HEK293 (cell line): ENCODE measurements around the gene IL18RAP.

Experiments used
- CTCF ChIA-PET: fragments of 350-600 bp; formaldehyde crosslinking; extraction: SDS; loops from one replicate; lab custom pipeline; 2021; ENCODE audit warnings: antibody characterized with exemption; lab: Yijun Ruan, JAX
- POLR2A ChIA-PET: fragments of 300-600 bp; formaldehyde crosslinking; extraction: SDS; loops from one replicate; lab custom pipeline; 2020; ENCODE audit warnings: antibody characterized with exemption, inconsistent platforms; lab: Yijun Ruan, JAX
- H3K27ac ChIP-seq: fragments of 200-500 bp; sonication (Bioruptor generic); 2 replicates; pipeline ENCODE4 v1.5.1; 2014; ENCODE audit warnings: low read depth, low read length, control low read depth, inconsistent platforms; ENCODE audit errors: extremely low read depth
- H3K36me3 ChIP-seq, 2 experiments: fragments of 200-500 bp in 1 of 2; sonication (Bioruptor generic) in 1 of 2; 1 replicate in 1 of 2; 2 replicates in 1 of 2; pipeline ENCODE4 v1.5.1; 2014 to 2017; ENCODE audit warnings: inconsistent platforms in 2 of 2, low read length in 2 of 2; ENCODE audit not compliant: control insufficient read depth in 2 of 2, insufficient read depth in 1 of 2
- H3K4me1 ChIP-seq: fragments of 200-500 bp; sonication (Bioruptor generic); 2 replicates; pipeline ENCODE4 v1.5.1; 2014; ENCODE audit warnings: mild to moderate bottlenecking, low read length, inconsistent platforms; ENCODE audit not compliant: control insufficient read depth, insufficient read depth
- H3K4me3 ChIP-seq: 2 replicates; pipeline ENCODE4 v1.5.1; 2011; ENCODE audit warnings: low read depth, mild to moderate bottlenecking, control low read depth, low read length, moderate library complexity
- H3K9me3 ChIP-seq: fragments of 200-500 bp; sonication (Bioruptor generic); 2 replicates; pipeline ENCODE4 v1.5.1; 2014; ENCODE audit warnings: low read depth, low read length, inconsistent platforms; ENCODE audit not compliant: control insufficient read depth, insufficient read depth
- EGR2 ChIP-seq: fragments of 450-650 bp; formaldehyde crosslinking; IDR thresholded peaks from 2 replicates; pipeline ENCODE4 v1.5.1; 2016; ENCODE audit warnings: low read depth, missing biosample characterization, missing genetic modification characterization
- HOXA7 ChIP-seq: sonication (generic); formaldehyde crosslinking; IDR thresholded peaks from 2 replicates; pipeline ENCODE4 v1.8.1; 2022; ENCODE audit warnings: missing genetic modification reagents, borderline replicate concordance
- SALL2 ChIP-seq: fragments of 450-650 bp; formaldehyde crosslinking; IDR thresholded peaks from 2 replicates; pipeline ENCODE4 v1.5.0; 2017; ENCODE audit warnings: missing biosample characterization, mild to moderate bottlenecking, missing genetic modification characterization, borderline replicate concordance
- SCRT1 ChIP-seq: fragments of 450-650 bp; formaldehyde crosslinking; IDR thresholded peaks from 2 replicates; pipeline ENCODE4 v1.5.1; 2016; ENCODE audit warnings: missing biosample characterization, missing genetic modification characterization, borderline replicate concordance
- TCF7L2 ChIP-seq: IDR thresholded peaks from 2 replicates; pipeline ENCODE4 v1.6.1; 2011; ENCODE audit warnings: low read depth, mild to moderate bottlenecking, inconsistent platforms, low read length, moderate library complexity, borderline replicate concordance
- YY1 ChIP-seq: fragments of 450-650 bp; formaldehyde crosslinking; IDR thresholded peaks from 2 replicates; pipeline ENCODE4 v1.5.1; 2018; ENCODE audit warnings: missing biosample characterization, missing genetic modification characterization
- ZFHX2 ChIP-seq: fragments of 450-650 bp; formaldehyde crosslinking; conservative IDR thresholded peaks from 2 replicates; pipeline ENCODE4 v1.5.1; 2016; ENCODE audit warnings: missing biosample characterization, missing genetic modification characterization
- ZFP3 ChIP-seq: fragments of 450-650 bp; formaldehyde crosslinking; IDR thresholded peaks from 2 replicates; pipeline ENCODE4 v1.5.1; 2016; ENCODE audit warnings: low read depth, missing biosample characterization, missing genetic modification characterization
- ZNF10 ChIP-seq: fragments of 450-650 bp; formaldehyde crosslinking; IDR thresholded peaks from 2 replicates; pipeline ENCODE4 v1.5.1; 2017; ENCODE audit warnings: missing biosample characterization, missing genetic modification characterization
- ZNF114 ChIP-seq: fragments of 450-650 bp; formaldehyde crosslinking; IDR thresholded peaks from 2 replicates; pipeline ENCODE4 v1.5.0; 2017; ENCODE audit warnings: missing biosample characterization, missing genetic modification characterization
- ZNF2 ChIP-seq: fragments of 450-650 bp; formaldehyde crosslinking; IDR thresholded peaks from 2 replicates; pipeline ENCODE4 v1.5.1; 2016; ENCODE audit warnings: missing biosample characterization, missing genetic modification characterization
- ZNF266 ChIP-seq: fragments of 450-650 bp; formaldehyde crosslinking; IDR thresholded peaks from 2 replicates; pipeline ENCODE4 v1.5.1; 2016; ENCODE audit warnings: missing biosample characterization, missing genetic modification characterization, low read depth
- ZNF341 ChIP-seq: fragments of 450-650 bp; formaldehyde crosslinking; IDR thresholded peaks from 2 replicates; pipeline ENCODE4; 2016; ENCODE audit warnings: low read depth, missing biosample characterization, missing genetic modification characterization
- ZNF394 ChIP-seq: fragments of 450-650 bp; formaldehyde crosslinking; IDR thresholded peaks from 2 replicates; pipeline ENCODE4 v1.5.1; 2016; ENCODE audit warnings: missing biosample characterization, missing genetic modification characterization, mild to moderate bottlenecking, moderate library complexity, borderline replicate concordance
- ZNF514 ChIP-seq: fragments of 450-650 bp; formaldehyde crosslinking; IDR thresholded peaks from 2 replicates; pipeline ENCODE4 v1.5.1; 2016; ENCODE audit warnings: missing biosample characterization, missing genetic modification characterization
- TF ChIP-seq, protein P1 (sequence below): fragments of 450-650 bp; formaldehyde crosslinking; IDR thresholded peaks from 2 replicates; pipeline ENCODE4 v1.5.1; 2016; ENCODE audit warnings: missing biosample characterization, missing genetic modification characterization
- TF ChIP-seq, protein P2 (sequence below): fragments of 450-650 bp; IDR thresholded peaks from 2 replicates; pipeline ENCODE4 v1.5.1; 2018; ENCODE audit warnings: missing biosample characterization, missing genetic modification characterization
- TF ChIP-seq, protein P3 (sequence below): fragments of 450-650 bp; formaldehyde crosslinking; IDR thresholded peaks from 2 replicates; pipeline ENCODE4 v1.5.1; 2016; ENCODE audit warnings: missing biosample characterization, missing genetic modification characterization, borderline replicate concordance
- TF ChIP-seq, protein P4 (sequence below): fragments of 450-650 bp; formaldehyde crosslinking; IDR thresholded peaks from 2 replicates; pipeline ENCODE4 v1.5.1; 2017; ENCODE audit warnings: missing biosample characterization, missing genetic modification characterization
- TF ChIP-seq, protein P5 (sequence below): fragments of 450-650 bp; formaldehyde crosslinking; IDR thresholded peaks from 2 replicates; pipeline ENCODE4 v1.5.1; 2016; ENCODE audit warnings: missing biosample characterization, missing genetic modification characterization

Gene IL18RAP

DNA sequence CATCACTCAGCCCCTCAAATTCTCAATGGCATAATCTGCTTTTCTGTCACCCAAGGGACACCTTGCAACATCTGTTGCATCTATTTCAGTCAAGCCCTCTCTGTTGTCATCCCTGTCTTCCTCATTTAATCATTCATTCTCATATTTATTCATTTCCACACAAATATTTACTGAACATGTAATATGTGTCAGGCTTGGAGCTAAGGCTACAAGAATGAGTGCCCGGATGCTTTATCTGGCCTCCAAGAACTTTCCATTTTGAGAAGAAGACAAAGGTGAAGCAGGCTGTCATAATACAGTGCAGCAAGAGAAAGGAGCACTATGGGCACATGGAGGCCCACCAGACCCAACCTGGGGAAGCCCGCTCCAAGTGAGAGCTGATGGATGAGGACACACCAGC, 15.6 kb downstream of the IL18RAP start (continued):
- TF ChIP-seq SALL2 (tag by site-specific recombination) (no peak), HOXA7 (CRISPR knock-in tag) (no peak), ZFHX2 (tag by site-specific recombination) (no peak), ZNF10 (tag by site-specific recombination) (no peak)
- TF ChIP-seq, protein P1, sequence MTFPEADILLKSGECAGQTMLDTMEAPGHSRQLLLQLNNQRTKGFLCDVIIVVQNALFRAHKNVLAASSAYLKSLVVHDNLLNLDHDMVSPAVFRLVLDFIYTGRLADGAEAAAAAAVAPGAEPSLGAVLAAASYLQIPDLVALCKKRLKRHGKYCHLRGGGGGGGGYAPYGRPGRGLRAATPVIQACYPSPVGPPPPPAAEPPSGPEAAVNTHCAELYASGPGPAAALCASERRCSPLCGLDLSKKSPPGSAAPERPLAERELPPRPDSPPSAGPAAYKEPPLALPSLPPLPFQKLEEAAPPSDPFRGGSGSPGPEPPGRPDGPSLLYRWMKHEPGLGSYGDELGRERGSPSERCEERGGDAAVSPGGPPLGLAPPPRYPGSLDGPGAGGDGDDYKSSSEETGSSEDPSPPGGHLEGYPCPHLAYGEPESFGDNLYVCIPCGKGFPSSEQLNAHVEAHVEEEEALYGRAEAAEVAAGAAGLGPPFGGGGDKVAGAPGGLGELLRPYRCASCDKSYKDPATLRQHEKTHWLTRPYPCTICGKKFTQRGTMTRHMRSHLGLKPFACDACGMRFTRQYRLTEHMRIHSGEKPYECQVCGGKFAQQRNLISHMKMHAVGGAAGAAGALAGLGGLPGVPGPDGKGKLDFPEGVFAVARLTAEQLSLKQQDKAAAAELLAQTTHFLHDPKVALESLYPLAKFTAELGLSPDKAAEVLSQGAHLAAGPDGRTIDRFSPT (tag by site-specific recombination) = no peak
- TF ChIP-seq, protein P2, sequence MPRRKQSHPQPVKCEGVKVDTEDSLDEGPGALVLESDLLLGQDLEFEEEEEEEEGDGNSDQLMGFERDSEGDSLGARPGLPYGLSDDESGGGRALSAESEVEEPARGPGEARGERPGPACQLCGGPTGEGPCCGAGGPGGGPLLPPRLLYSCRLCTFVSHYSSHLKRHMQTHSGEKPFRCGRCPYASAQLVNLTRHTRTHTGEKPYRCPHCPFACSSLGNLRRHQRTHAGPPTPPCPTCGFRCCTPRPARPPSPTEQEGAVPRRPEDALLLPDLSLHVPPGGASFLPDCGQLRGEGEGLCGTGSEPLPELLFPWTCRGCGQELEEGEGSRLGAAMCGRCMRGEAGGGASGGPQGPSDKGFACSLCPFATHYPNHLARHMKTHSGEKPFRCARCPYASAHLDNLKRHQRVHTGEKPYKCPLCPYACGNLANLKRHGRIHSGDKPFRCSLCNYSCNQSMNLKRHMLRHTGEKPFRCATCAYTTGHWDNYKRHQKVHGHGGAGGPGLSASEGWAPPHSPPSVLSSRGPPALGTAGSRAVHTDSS (tag by site-specific recombination) = no peak

DNA sequence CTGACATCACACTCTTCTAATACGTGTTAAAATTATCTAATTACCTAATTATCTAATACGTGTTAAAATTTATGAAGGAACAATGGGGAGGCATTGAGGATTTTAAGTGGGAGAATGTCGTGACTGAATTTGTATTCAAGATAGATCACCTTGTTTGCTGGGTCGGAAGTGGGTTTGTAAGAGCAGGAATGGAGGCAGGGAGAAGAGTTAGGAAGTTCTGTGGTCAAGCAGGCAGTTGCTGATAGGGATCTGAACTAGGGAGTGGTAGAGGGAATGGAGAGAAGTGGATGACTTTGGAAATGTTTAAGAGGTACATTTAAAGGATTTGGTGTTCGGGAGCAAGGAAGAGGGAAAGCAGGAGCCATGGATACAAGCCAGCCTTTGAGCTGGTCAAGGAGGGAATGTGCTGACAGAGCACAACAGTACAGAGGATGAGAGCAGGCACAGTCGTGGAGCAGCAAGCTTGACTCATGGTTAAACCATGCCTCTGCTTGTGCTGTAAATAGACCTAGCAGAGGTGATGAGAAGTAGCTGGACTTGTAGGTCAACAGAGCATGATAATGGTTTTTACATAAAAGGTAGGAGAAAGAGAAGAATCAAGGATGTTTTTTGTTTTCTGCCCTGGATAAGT, 16.2 kb downstream of the IL18RAP start:
- CTCF ChIA-PET = interaction anchor here (0.6 to 0.7 kb wide), 2 partner anchors 31 to 272 kb away, joined by 4 read pairs; no protein-coding TSS in a partner anchor
- POLR2A ChIA-PET = no interaction called here
- TF ChIP-seq ZNF2 (tag by site-specific recombination) (no peak), TCF7L2 (no peak), ZNF266 (tag by site-specific recombination) (no peak), ZFP3 (no peak), YY1 (tag by site-specific recombination) (no peak), ZNF114 (tag by site-specific recombination) (no peak), ZNF341 (tag by site-specific recombination) (no peak), ZNF514 (tag by site-specific recombination) (no peak), EGR2 (tag by site-specific recombination) (no peak), SCRT1 (tag by site-specific recombination) (no peak), ZNF394 (tag by site-specific recombination) (no peak)
- TF ChIP-seq, protein P3, sequence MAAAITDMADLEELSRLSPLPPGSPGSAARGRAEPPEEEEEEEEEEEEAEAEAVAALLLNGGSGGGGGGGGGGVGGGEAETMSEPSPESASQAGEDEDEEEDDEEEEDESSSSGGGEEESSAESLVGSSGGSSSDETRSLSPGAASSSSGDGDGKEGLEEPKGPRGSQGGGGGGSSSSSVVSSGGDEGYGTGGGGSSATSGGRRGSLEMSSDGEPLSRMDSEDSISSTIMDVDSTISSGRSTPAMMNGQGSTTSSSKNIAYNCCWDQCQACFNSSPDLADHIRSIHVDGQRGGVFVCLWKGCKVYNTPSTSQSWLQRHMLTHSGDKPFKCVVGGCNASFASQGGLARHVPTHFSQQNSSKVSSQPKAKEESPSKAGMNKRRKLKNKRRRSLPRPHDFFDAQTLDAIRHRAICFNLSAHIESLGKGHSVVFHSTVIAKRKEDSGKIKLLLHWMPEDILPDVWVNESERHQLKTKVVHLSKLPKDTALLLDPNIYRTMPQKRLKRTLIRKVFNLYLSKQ = no peak
- TF ChIP-seq, protein P4, sequence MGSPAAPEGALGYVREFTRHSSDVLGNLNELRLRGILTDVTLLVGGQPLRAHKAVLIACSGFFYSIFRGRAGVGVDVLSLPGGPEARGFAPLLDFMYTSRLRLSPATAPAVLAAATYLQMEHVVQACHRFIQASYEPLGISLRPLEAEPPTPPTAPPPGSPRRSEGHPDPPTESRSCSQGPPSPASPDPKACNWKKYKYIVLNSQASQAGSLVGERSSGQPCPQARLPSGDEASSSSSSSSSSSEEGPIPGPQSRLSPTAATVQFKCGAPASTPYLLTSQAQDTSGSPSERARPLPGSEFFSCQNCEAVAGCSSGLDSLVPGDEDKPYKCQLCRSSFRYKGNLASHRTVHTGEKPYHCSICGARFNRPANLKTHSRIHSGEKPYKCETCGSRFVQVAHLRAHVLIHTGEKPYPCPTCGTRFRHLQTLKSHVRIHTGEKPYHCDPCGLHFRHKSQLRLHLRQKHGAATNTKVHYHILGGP (tag by site-specific recombination) = no peak
- TF ChIP-seq, protein P5, sequence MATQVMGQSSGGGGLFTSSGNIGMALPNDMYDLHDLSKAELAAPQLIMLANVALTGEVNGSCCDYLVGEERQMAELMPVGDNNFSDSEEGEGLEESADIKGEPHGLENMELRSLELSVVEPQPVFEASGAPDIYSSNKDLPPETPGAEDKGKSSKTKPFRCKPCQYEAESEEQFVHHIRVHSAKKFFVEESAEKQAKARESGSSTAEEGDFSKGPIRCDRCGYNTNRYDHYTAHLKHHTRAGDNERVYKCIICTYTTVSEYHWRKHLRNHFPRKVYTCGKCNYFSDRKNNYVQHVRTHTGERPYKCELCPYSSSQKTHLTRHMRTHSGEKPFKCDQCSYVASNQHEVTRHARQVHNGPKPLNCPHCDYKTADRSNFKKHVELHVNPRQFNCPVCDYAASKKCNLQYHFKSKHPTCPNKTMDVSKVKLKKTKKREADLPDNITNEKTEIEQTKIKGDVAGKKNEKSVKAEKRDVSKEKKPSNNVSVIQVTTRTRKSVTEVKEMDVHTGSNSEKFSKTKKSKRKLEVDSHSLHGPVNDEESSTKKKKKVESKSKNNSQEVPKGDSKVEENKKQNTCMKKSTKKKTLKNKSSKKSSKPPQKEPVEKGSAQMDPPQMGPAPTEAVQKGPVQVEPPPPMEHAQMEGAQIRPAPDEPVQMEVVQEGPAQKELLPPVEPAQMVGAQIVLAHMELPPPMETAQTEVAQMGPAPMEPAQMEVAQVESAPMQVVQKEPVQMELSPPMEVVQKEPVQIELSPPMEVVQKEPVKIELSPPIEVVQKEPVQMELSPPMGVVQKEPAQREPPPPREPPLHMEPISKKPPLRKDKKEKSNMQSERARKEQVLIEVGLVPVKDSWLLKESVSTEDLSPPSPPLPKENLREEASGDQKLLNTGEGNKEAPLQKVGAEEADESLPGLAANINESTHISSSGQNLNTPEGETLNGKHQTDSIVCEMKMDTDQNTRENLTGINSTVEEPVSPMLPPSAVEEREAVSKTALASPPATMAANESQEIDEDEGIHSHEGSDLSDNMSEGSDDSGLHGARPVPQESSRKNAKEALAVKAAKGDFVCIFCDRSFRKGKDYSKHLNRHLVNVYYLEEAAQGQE (tag by site-specific recombination) = no peak
- Histone ChIP-seq H3K4me1 (no peaks in the 10 kb centered on the region), H3K27ac (no peak overlapping the region), H3K4me3 (no peak overlapping the region), H3K9me3 (no peaks in the 10 kb centered on the region), H3K36me3 (no peaks in the 10 kb centered on the region)
